Lung microvascular endothelial cell (primary cell): ENCODE data around the gene TRIM74. TPM values are rescaled to one million over a fixed set of nuclear protein-coding genes. Genes with fewer than 3 reads are reported as not detected.
"Not testable (repeated sequence)": the region's sequence is repeated elsewhere in the genome, so short reads cannot be mapped to it uniquely, and the experiment has no call there.

Source experiments
- DNase-seq, 2 donors: peaks; one replicate each; pipeline versions ENCODE4 v3.0.0 to v3.0.0-alpha.2; 2010; ENCODE audit warnings: low read depth in 2 of 2
- total RNA-seq: library from RNA; depleted of rRNA; stranded (reverse); fragments of >200 nt; gene quantifications from 2 replicates; pipeline ENCODE4 v1.2.1, GENCODE V29; 2014

Gene TRIM74
- total RNA-seq: under 0.01 TPM in 1 of 2 replicates, not detected in the other

DNA sequence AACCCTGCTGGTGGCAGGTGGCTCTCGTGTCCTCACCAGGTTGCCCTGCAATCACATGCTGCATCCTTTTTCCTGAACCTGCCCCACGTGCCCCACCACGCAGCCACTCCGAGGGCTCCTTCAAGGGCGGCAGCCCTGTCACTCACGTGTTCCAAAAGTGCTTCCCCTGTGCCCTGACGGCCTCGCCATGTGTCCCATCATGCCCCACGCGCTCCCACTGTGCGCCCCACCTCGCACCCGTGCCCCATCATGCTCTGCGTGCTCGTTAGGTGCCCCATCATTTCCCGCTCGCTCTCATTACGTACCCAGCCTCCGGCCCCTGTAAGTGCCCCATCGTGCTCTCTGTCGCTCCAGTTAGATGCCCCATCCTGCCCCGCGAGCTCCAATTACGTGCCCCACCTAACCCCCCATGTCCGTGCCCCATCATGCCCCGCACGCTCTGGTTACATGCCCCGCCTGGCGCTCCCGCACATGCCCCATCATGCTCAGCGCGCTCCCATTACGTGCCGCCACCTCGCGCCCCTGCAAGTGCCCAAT, at the start of gene TRIM74:
TSS of gene TRIM74 (minus strand) at position 487 of the 537 bp plus-strand sequence. CDS start 3,309 bp downstream, outside the sequence.
- not testable (repeated sequence) for DNase-seq

DNA sequence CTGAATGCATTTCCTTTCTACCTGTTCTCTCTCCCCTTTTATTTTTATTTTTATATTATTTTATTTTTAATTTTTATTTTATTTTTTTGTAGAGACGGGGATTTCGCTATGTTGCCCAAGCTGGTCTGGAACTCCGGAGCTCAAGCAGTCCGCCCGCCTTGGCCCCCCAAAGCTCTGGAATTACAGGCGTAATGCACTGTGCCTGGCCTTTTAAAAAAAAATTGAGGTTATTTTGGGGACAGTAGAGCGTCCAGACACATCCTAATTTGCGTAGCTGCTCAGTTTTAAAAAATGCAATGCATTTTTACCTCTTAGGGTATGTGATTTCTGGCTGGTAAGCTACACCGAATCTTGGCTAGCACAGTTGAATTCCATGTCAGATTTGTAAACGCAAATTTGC, 37.2 kb upstream of the TRIM74 start:
- peak in 1 of 2 donors; percentile 0 for DNase-seq

GRCh38 chr7:73005693-73006447, 36.6 kb upstream of the TRIM74 start:
- not testable (repeated sequence) for DNase-seq

DNA sequence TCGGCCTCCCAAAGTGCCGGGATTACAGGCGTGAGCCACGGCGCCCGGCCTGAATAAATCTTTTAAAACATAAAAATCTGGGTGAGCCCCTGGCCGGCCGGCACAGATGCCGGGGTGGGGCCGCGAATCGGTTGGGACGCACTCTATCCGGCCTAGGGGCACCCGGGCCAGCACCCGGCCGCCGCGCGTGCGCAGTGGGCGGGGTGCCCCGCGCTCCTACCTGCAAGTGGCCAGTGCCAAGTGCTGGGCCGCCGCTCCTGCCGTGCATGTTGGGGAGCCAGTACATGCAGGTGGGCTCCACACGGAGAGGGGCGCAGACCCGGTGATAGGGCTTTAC, 36.1 kb upstream of the TRIM74 start:
- DNase-seq: not testable (repeated sequence)

- not testable (repeated sequence) for DNase-seq
Observed at GRCh38 chr7:72997887-72998468, 28.7 kb upstream of the TRIM74 start.

DNA sequence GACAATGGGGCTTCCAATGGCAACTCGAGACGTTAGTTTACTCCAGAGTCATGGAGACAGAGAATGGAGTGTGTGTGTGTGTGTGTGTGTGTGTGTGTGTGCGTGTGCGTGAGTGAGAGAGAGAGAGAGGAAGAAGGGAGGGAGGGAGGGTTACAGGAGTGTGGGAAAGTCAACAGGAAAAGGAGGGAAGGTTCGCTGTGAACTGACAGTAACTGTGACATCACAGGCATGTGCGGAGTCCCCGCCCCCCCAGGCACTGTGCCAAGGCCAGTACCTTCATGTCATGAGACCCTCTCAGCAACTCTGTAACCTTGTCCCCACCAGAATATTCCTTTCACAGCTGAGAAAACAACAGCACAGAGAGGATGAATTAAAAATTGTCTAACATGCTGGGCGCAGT, 28.2 kb upstream of the TRIM74 start:
- not testable (repeated sequence) for DNase-seq

- not testable (repeated sequence) for DNase-seq
Observed at GRCh38 chr7:72995484-72995883, 26.2 kb upstream of the TRIM74 start.

DNA sequence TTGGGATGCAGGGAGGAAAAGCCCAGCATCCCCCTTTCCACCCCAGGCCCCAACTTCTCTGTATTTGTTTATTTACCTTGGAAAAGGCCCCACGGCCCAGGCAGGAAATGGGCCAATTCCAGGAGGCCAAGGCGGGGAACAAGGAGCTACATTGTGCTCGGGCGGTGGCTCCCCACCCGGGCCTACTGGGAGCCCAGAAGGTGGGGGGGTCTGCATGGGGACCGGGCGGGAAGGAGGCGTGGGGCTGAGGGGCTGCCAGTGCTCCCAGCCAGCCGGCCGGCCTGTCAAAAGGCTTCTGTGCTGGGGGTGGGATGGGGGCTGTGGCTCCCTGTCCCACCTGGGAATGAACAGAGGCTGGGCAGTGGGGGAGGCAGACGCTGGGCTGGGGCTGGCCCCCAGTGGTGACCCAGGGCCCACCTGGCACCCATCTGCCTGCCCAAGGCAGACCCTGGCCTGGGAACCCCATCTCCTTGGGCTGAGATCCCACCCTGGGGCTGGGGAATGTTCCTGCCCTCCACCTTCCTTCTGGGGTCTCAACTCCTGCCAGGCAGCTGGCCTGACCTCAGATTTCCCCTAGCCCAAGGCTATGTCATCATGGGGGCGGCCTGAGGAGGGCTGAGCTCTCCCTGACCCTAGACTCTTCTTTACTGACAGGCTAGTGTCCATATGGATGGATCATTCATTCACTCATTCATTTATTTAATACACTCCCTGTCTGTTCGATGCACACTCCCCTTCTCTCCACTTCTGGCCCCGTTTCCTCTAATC, 21.1 kb upstream of the TRIM74 start:
- not testable (repeated sequence) for DNase-seq

GRCh38 chr7:72982084-72982483, 12.8 kb upstream of the TRIM74 start:
- not testable (repeated sequence) for DNase-seq

DNA sequence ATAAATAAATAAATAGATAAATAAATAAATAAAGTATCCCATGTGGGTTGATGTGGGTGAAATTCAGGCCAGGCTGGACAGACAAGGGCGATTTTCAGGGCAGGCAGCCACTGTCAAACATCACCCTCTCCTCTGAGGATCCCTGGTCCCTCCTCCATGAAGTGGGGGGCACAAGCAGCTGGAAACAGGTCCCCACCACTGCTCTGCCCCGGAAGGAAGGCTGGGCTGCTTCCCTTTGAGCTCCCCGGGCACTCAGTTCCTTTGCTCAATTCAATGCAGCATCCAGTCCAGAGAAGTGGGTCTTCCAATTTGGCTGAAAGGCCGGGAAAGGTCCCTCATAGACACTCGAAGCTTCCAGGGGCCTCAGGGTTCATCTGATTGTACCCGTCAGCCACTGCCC, 11.1 kb upstream of the TRIM74 start:
- DNase-seq: not testable (repeated sequence)

- not testable (repeated sequence) for DNase-seq
Observed at GRCh38 chr7:72976434-72976833, 7.2 kb upstream of the TRIM74 start.

- DNase-seq: not testable (repeated sequence)
Observed at GRCh38 chr7:72975656-72976286, 6.5 kb upstream of the TRIM74 start.

- not testable (repeated sequence) for DNase-seq
Observed at GRCh38 chr7:72974781-72975180, 5.5 kb upstream of the TRIM74 start.

- not testable (repeated sequence) for DNase-seq
Observed at GRCh38 chr7:72971505-72971904, 2.2 kb upstream of the TRIM74 start.

DNA sequence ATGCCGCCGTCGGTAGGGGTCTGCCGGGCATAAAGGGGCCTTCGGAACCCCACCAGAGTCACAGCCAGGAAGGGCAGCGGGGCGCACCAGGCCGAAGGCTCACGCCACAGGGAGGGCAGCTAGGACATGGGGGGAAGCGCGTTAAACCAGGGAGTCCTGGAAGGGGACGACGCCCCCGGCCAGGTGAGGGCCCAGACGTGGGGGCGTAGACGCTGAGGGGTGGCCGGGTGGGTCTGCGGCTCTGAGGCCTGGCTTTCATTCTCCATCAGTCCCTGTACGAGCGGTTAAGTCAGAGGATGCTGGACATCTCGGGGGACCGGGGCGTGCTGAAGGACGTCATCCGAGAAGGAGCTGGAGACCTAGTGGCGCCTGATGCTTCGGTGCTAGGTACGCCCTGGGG, 422 bp upstream of the TRIM74 start:
- not testable (repeated sequence) for DNase-seq

GRCh38 chr7:72966892-72967291, 2.4 kb downstream of the TRIM74 start:
- DNase-seq: peak in 1 of 2 donors; percentile 1

- DNase-seq: not testable (repeated sequence)
Observed at GRCh38 chr7:72965186-72965975, 3.9 kb downstream of the TRIM74 start.

GRCh38 chr7:72963056-72963455, 6.2 kb downstream of the TRIM74 start:
- DNase-seq: not testable (repeated sequence)

DNA sequence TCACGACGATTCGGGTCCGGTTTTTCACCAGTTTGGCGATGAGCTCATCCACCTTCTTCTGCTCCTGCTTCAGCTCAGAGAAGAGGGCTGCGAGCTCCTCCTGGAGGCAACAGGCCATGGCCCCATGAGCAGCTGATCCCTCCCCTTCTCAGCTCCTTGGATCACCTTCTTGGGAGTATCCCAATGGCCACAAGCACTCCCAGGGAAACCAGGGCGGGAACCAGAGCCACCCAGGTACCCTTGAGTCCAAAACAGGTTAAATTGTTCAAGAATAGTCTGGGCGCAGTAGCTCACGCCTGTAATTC, 8.0 kb downstream of the TRIM74 start:
- DNase-seq: not testable (repeated sequence)

DNA sequence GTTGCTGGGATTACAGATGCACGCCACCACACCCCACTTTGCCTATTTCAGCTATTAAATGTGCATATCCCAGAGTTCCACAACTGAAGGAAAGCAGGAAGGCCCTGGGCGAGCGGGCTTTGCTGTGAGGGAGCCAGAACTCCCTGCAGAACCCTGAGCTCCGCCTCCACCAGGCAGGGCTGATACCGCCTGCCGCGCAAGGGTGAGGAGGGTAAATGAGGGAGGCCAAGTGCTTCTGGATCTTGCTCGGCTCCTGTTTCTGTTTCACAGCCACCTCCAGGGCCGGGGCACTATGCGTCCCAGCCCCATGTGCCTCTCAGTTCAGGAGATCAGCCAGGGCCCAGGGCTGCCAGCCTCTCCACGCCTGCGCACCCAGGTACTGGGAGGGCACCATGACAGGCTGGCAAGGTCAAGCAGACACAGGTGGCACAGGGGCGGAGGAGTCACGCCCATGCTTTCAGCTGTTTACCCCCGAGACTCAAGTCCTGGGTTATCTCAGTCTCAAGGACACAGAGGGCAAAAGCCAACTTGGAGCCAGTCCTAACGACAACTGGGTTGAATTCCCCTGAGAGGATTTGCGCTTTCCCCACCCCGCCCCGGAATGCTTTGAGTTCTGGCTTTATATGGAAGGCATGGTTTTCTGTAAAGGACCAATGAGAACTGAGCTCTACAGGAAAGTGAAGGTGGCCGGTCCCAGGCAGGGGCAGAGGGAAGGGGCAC, 8.5 kb downstream of the TRIM74 start:
- DNase-seq: not testable (repeated sequence)
